BLaER1 (cell line): ENCODE results near the gene CAMTA2.

Experiments used
- H3K27ac ChIP-seq: shearing (Covaris generic); formaldehyde crosslinking; 2 replicates; pipeline ENCODE4 v1.8.1; 2022
- H3K27me3 ChIP-seq: shearing (Covaris generic); formaldehyde crosslinking; 2 replicates; pipeline ENCODE4 v1.8.1; 2022
- H3K36me3 ChIP-seq: shearing (Covaris generic); formaldehyde crosslinking; 2 replicates; pipeline ENCODE4 v1.8.1; 2022
- H3K4me1 ChIP-seq: shearing (Covaris generic); formaldehyde crosslinking; 2 replicates; pipeline ENCODE4 v1.8.1; 2022
- H3K4me2 ChIP-seq: shearing (Covaris generic); formaldehyde crosslinking; 2 replicates; pipeline ENCODE4 v1.8.1; 2022
- H3K4me3 ChIP-seq: shearing (Covaris generic); formaldehyde crosslinking; 2 replicates; pipeline ENCODE4 v1.8.1; 2022
- H3K9ac ChIP-seq: shearing (Covaris generic); formaldehyde crosslinking; 2 replicates; pipeline ENCODE4 v1.8.1; 2022
- H3K9me3 ChIP-seq: shearing (Covaris generic); formaldehyde crosslinking; 2 replicates; pipeline ENCODE4 v1.8.1; 2022
- H4K20me1 ChIP-seq: shearing (Covaris generic); formaldehyde crosslinking; 2 replicates; pipeline ENCODE4 v1.8.1; 2022
- Cebpa-rat ChIP-seq: shearing (Covaris generic); IDR thresholded peaks from 2 replicates; pipeline ENCODE4 v1.8.1; 2022

CAMTA2 gene

GRCh38 chr17:4942760-4943508, 44.5 kb downstream of the CAMTA2 start:
- Histone ChIP-seq H3K4me1 (peaks cover 75% of the 10 kb centered on the region), H3K27ac (0 out of 2 replicates have a peak overlapping the region, but pooled peaks have one; percentile 29), H3K4me2 (peak overlapping the region; percentile 99)

DNA sequence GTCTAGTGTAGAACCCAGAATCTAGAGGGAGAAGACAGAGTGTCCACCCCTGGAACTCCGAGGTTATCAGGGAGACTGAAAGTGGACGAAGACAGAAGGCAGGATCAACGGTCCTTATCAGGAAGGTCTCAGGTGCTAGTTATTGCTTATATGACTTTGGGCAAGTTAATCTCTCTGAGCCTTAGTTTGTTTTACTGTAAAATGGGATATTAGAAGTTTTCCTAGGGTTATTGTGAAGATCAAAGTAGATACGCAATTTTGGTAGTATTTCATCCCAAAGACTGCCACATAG, 46.2 kb downstream of the CAMTA2 start:
- Histone ChIP-seq H3K4me1 (peaks cover 81% of the 10 kb centered on the region), H3K27ac (peak overlapping the region; percentile 96), H4K20me1 (peaks cover 60% of the 10 kb centered on the region), H3K4me2 (peak overlapping the region; percentile 99), H3K9ac (peak overlapping the region; percentile 98), H3K4me3 (peak overlapping the region; percentile 89), H3K27me3 (no peaks in the 10 kb centered on the region), H3K9me3 (no peaks in the 10 kb centered on the region), H3K36me3 (peaks cover 71% of the 10 kb centered on the region)
- TF ChIP-seq Cebpa-rat: no peak

More at GRCh38 chr17:4942760-4943508, 44.5 kb downstream of the CAMTA2 start:
- no peaks in the 10 kb centered on the region for H3K27me3 ChIP-seq
- peaks cover 77% of the 10 kb centered on the region for H4K20me1 ChIP-seq
- TF ChIP-seq Cebpa-rat: no peak
- H3K36me3 ChIP-seq: peaks cover 60% of the 10 kb centered on the region
- H3K9ac ChIP-seq: peak overlapping the region; percentile 55; the same call in 1 of the 2 replicates
- H3K4me3 ChIP-seq: no peak overlapping the region
- no peaks in the 10 kb centered on the region for H3K9me3 ChIP-seq

DNA sequence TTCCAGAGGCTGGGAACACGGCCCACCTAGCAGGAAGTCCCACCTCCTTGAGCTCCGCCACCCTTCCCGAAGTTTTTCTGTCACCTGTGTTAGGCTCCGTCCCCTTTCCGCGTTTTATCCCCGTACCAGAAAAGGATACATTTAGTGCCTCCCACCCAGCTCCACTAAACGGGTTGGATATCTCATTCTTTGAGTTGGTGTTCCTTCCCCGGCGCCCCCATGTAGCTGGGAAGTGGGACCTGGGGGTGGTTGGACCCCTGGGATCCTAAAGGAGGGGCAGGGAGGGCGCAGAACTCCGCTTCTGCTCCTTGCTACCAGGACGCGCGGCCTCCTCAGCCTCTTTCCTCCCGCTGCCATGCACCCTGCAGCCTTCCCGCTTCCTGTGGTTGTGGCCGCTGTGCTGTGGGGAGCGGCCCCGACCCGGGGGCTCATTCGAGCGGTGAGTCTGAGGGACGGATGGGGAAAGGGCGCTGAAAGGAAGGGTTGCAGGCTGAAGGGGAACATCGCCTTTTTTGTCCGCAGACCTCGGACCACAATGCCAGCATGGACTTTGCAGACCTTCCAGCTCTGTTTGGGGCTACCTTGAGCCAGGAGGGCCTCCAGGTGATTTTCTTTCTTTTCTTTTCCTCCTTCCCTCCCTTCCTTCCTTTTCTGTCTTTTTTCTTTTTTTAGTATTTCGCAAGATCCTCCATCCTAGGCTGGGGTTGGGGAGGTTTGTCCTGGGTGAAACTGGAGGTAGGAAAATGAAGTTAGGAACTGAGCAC, 46.7 kb downstream of the CAMTA2 start:
- Histone ChIP-seq H3K4me2 (peak overlapping the region; percentile 99), H3K4me1 (peaks cover 76% of the 10 kb centered on the region), H3K4me3 (peak overlapping the region; percentile 89), H3K27me3 (no peaks in the 10 kb centered on the region), H3K36me3 (peaks cover 71% of the 10 kb centered on the region), H3K9ac (peak overlapping the region; percentile 98), H3K27ac (peak overlapping the region; percentile 96), H4K20me1 (peaks cover 55% of the 10 kb centered on the region), H3K9me3 (no peaks in the 10 kb centered on the region)
- TF ChIP-seq Cebpa-rat: peak; percentile 73; the same call in 1 of the 2 replicates

DNA sequence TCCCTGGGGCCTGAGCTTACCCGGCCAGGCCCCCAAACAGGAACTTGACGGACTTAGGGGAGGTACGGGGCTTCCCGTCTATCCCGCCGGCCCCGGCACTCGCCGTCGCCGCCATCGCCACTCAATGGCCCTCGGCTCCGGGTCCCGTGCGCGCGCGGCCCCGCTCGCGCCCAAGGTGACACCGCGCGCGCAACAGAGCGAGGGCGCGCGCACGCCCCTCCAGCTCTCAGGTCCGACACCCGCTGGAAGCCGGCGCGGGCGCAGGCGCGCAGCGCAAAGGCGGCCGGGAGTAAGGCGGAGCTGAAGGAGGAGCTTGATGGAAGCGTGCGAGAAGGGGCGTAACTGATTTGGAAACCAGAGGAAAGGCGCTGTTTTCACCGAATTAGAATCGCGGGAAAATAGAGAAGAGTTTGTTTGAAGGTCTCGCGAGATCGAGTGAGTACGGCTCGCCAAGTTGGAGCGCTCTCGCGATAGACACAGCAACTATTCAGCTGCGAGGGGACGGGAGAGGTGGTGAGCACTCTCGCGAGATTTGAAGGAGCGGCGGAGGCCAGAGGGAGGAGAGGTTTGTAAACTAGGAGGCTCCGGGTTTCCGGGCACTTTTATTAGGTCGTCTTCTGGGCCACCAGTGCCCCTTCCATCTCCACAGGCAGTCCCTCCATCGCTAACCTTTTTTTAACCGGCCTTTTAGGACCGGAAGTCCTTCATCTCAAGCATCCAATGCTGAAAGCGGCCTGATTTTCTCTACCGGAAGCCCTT, 47.5 kb downstream of the CAMTA2 start, which contains the start of the genes RNF167 and SLC25A11:
Gene RNF167 (plus strand): TSS at position 473 of the 759 bp plus-strand sequence. CDS start 642 bp downstream, outside the sequence.
Gene SLC25A11 (minus strand): TSS at position 251 of the 759 bp plus-strand sequence. CDS start 136 bp downstream, at position 115.
- Histone ChIP-seq H4K20me1 (peaks cover 47% of the 10 kb centered on the region), H3K36me3 (peaks cover 68% of the 10 kb centered on the region), H3K9ac (peak within 1 kb of the TSS; percentile 98), H3K4me1 (peaks cover 68% of the 10 kb centered on the region), H3K4me3 (peak within 1 kb of the TSS; percentile 89), H3K27ac (peak within 1 kb of the TSS; percentile 96), H3K27me3 (no peaks in the 10 kb centered on the region), H3K9me3 (no peaks in the 10 kb centered on the region), H3K4me2 (peak within 1 kb of the TSS; percentile 99)
- TF ChIP-seq Cebpa-rat: no peak

- H3K27me3 ChIP-seq: no peaks in the 10 kb centered on the region
Observed at GRCh38 chr17:4939546-4939795, 48.0 kb downstream of the CAMTA2 start.

DNA sequence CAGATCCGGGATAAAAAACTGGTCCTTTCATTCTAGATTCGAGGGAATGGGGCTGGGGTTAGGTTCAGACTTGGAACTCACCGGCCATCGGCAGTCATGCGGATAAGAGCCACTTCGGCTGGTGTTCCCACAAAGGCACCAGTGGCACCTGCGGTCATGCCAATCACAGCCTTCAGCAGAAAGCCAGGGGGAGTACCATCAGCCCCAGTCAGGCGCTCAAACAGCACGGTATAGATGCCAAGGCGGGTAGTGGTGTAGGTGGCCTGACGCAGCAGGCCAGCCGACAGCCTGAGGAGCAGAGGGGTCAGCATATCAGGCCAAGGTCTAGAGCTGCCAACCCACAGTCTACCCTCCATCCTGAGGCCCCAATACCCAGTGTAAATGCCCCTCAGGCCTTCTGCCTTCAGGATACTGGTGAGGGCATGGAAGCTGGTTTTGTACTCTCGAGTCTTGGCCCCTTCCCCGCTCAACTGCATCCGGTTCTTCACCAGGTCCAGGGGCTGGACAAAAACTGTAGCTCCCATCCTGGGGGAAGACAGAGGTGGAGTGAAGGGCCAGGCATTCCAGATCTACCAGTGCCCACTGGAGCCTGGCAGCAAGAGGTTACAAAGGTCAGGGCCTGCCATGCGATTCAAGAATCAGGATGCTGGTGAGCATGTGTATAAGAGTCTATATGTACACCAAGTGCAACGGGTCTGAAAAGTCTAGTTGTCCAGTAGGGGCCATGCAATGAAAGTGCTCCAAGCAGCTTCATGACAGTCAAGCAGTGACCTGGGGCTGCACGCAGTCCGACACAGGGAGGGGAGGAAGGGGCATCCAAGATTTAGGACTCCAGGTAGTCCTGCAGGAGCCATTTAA, 48.6 kb downstream of the CAMTA2 start:
- Histone ChIP-seq H3K27ac (peak overlapping the region; percentile 96), H3K9ac (peak overlapping the region; percentile 98), H4K20me1 (peaks cover 43% of the 10 kb centered on the region), H3K9me3 (no peaks in the 10 kb centered on the region), H3K27me3 (no peaks in the 10 kb centered on the region), H3K4me1 (peaks cover 67% of the 10 kb centered on the region), H3K4me2 (peak overlapping the region; percentile 99), H3K36me3 (peaks cover 58% of the 10 kb centered on the region), H3K4me3 (peak overlapping the region; percentile 89)
- no peak for TF ChIP-seq Cebpa-rat

More at GRCh38 chr17:4939546-4939795, 48.0 kb downstream of the CAMTA2 start:
- Histone ChIP-seq H3K36me3 (peaks cover 63% of the 10 kb centered on the region), H3K9ac (peak overlapping the region; percentile 98), H3K4me1 (peaks cover 67% of the 10 kb centered on the region), H4K20me1 (peaks cover 44% of the 10 kb centered on the region), H3K27ac (peak overlapping the region; percentile 96), H3K9me3 (no peaks in the 10 kb centered on the region), H3K4me2 (peak overlapping the region; percentile 99), H3K4me3 (peak overlapping the region; percentile 89)
- TF ChIP-seq Cebpa-rat: 0 out of 2 replicates have a peak, but pooled peaks have one; percentile 42

DNA sequence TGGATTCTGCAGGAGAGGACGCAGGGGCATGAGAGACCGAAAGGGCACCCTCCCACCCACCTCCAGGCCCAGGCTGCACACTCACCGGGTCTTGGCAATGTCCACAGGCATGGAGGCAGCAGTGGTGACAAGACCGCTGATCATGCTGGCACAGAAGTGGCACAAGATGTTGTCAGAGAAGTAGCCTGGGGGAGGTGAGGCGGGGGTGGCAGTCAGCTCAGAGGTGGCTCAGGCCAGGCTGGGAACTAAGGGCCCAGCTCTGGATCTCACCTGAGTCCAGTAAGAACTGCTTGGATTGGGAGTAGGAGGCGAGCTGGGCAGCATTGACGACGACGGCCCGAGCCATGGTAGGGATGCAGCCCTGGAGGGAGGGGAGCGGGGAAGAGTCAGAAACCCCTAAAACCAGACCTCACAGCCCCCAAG, 49.4 kb downstream of the CAMTA2 start:
- Histone ChIP-seq H3K4me1 (peaks cover 65% of the 10 kb centered on the region), H3K4me3 (peak overlapping the region; percentile 89; the same call in 1 of the 2 replicates), H3K36me3 (peaks cover 50% of the 10 kb centered on the region), H4K20me1 (peaks cover 35% of the 10 kb centered on the region), H3K9ac (peak overlapping the region; percentile 98), H3K4me2 (peak overlapping the region; percentile 99), H3K27me3 (no peaks in the 10 kb centered on the region), H3K27ac (no peak overlapping the region), H3K9me3 (no peaks in the 10 kb centered on the region)
- no peak for TF ChIP-seq Cebpa-rat

DNA sequence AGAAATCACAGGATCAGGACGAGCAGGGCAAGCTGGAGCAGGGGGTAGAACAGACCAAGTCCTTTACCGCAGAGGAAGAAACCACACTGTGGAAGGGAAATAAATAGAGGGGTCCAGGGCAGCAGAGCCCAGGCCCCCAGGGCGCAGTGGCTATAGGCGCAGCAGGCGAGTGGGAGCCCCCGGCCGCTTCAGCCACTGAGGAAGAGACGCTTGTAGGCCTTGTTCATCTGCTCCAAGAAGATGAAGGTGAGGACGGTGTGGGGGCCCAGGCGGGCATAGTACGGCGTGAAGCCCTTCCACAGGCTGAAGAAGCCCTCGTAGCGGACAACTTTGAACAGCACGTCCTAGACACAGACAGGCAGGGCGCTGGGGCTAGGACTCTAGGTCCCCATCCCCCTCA, 49.9 kb downstream of the CAMTA2 start:
- H3K4me3 ChIP-seq: no peak overlapping the region

More for the DNA sequence above, 49.9 kb downstream of the CAMTA2 start:
- Histone ChIP-seq H3K9me3 (no peaks in the 10 kb centered on the region), H4K20me1 (peaks cover 33% of the 10 kb centered on the region), H3K36me3 (peaks cover 44% of the 10 kb centered on the region), H3K9ac (peak overlapping the region; percentile 38; the same call in 1 of the 2 replicates), H3K4me2 (no peak overlapping the region), H3K27ac (no peak overlapping the region), H3K4me1 (peaks cover 61% of the 10 kb centered on the region), H3K27me3 (no peaks in the 10 kb centered on the region)
- TF ChIP-seq Cebpa-rat: no peak
